DND-41 (cell line): ENCODE data around the gene NTRK1.
A peak's percentile ranks its signal among the peaks of the same experiment; 100 is the strongest.

Experiments
- ATAC-seq: fragments of 200-7000 bp; cut with Tn5 transposase; 3 replicates; pipeline ENCODE4 v1.9.1; 2021; ENCODE audit warnings: low read depth; ENCODE audit not compliant: insufficient read depth
- DNase-seq: peaks from one replicate; pipeline ENCODE4 v3.0.0-alpha.2; 2020
- H2AFZ ChIP-seq: 2 replicates; pipeline ENCODE4 v1.6.0; 2012; ENCODE audit warnings: low read depth, low read length
- H3K27ac ChIP-seq: 2 replicates; pipeline ENCODE4 v1.5.1; 2012; ENCODE audit warnings: low read length, inconsistent platforms
- H3K27me3 ChIP-seq: fragments of 200-600 bp; sonication (generic); 2 replicates; pipeline ENCODE4 v1.6.0; 2012; ENCODE audit warnings: low read length, mild to moderate bottlenecking, inconsistent platforms; ENCODE audit not compliant: insufficient read depth, poor library complexity
- H3K36me3 ChIP-seq: 2 replicates; pipeline ENCODE4 v1.5.1; 2012; ENCODE audit warnings: low read length, inconsistent platforms; ENCODE audit not compliant: insufficient read depth
- H3K4me1 ChIP-seq: 2 replicates; pipeline ENCODE4 v1.5.1; 2012; ENCODE audit warnings: mild to moderate bottlenecking, low read length; ENCODE audit not compliant: insufficient read depth
- H3K4me2 ChIP-seq: 2 replicates; pipeline ENCODE4 v1.6.0; 2012; ENCODE audit warnings: mild to moderate bottlenecking, moderate library complexity, low read length, inconsistent platforms; ENCODE audit not compliant: insufficient read depth
- H3K4me3 ChIP-seq, 2 experiments: fragments of 200-600 bp in 1 of 2; shearing (Covaris generic) in 1 of 2; 2 replicates each; pipeline ENCODE4 v1.5.1; 2012 to 2016; ENCODE audit warnings: inconsistent platforms in 2 of 2, low read length in 2 of 2, mild to moderate bottlenecking in 2 of 2, low read depth in 1 of 2, moderate library complexity in 1 of 2
- H3K79me2 ChIP-seq: 2 replicates; pipeline ENCODE4 v1.6.0; 2012; ENCODE audit warnings: low read length, inconsistent platforms; ENCODE audit not compliant: insufficient read depth
- H3K9ac ChIP-seq: 2 replicates; pipeline ENCODE4 v1.6.0; 2012; ENCODE audit warnings: low read depth, mild to moderate bottlenecking, inconsistent platforms, low read length, moderate library complexity
- H3K9me3 ChIP-seq: 2 replicates; pipeline ENCODE4 v1.5.1; 2012; ENCODE audit warnings: low read length, moderate library complexity, mild to moderate bottlenecking, inconsistent platforms; ENCODE audit not compliant: insufficient read depth, severe bottlenecking
- H4K20me1 ChIP-seq: 2 replicates; pipeline ENCODE4 v1.6.0; 2012; ENCODE audit warnings: low read length; ENCODE audit not compliant: insufficient read depth
- CTCF ChIP-seq: IDR thresholded peaks from 2 replicates; pipeline ENCODE4 v1.5.1; 2012; ENCODE audit warnings: borderline replicate concordance, low read length, moderate library complexity, mild to moderate bottlenecking; ENCODE audit not compliant: poor library complexity, severe bottlenecking; ENCODE audit errors: extremely low read depth
- EZH2 ChIP-seq: IDR thresholded peaks from 3 replicates; pipeline ENCODE4 v1.6.1; 2012; ENCODE audit warnings: borderline replicate concordance, low read depth, mild to moderate bottlenecking, moderate library complexity, low read length, inconsistent platforms; ENCODE audit not compliant: severe bottlenecking

NTRK1 gene

GRCh38 chr1:156892190-156893047, 31.8 kb downstream of the NTRK1 start:
- Histone ChIP-seq H3K27ac (no peak overlapping the region), H3K9me3 (no peaks in the 10 kb centered on the region), H3K4me2 (no peak overlapping the region), H3K9ac (no peak overlapping the region), H3K79me2 (no peaks in the 10 kb centered on the region), H2AFZ (no peak overlapping the region), H3K4me1 (peaks cover 3% of the 10 kb centered on the region; the same call in 1 of the 2 replicates), H3K4me3 (no peak overlapping the region), H4K20me1 (no peaks in the 10 kb centered on the region; the same call in 1 of the 2 replicates), H3K27me3 (no peaks in the 10 kb centered on the region), H3K36me3 (no peaks in the 10 kb centered on the region)
- no peak for TF ChIP-seq EZH2
- TF ChIP-seq CTCF: peak; percentile 63
- peak; percentile 72 for DNase-seq
- ATAC-seq: peak; percentile 90

- Histone ChIP-seq H3K9ac (no peak within 1 kb of the TSS), H3K9me3 (no peaks in the 10 kb centered on the region), H3K79me2 (no peaks in the 10 kb centered on the region), H3K27me3 (no peaks in the 10 kb centered on the region), H3K4me3 (no peak within 1 kb of the TSS), H3K36me3 (no peaks in the 10 kb centered on the region), H3K4me1 (peaks cover 3% of the 10 kb centered on the region; the same call in 1 of the 2 replicates), H3K4me2 (no peak within 1 kb of the TSS), H4K20me1 (no peaks in the 10 kb centered on the region; the same call in 1 of the 2 replicates), H3K27ac (no peak within 1 kb of the TSS), H2AFZ (no peak within 1 kb of the TSS)
- ATAC-seq: no peak
- no peak for TF ChIP-seq EZH2
- TF ChIP-seq CTCF: no peak
- DNase-seq: no peak
Observed at GRCh38 chr1:156893048-156893953, 32.6 kb downstream of the NTRK1 start, which contains the start of gene PEAR1. Gene PEAR1, plus strand, starts transcription at chr1:156893718. Its CDS starts 10,209 bp downstream, at chr1:156903927.

- Histone ChIP-seq H3K27ac (no peak overlapping the region), H3K4me3 (no peak overlapping the region), H4K20me1 (no peaks in the 10 kb centered on the region; the same call in 1 of the 2 replicates), H3K79me2 (no peaks in the 10 kb centered on the region), H3K27me3 (no peaks in the 10 kb centered on the region), H3K4me2 (no peak overlapping the region), H3K36me3 (no peaks in the 10 kb centered on the region), H3K9me3 (no peaks in the 10 kb centered on the region), H2AFZ (no peak overlapping the region), H3K4me1 (peaks cover 3% of the 10 kb centered on the region; the same call in 1 of the 2 replicates), H3K9ac (no peak overlapping the region)
- TF ChIP-seq EZH2: no peak
- TF ChIP-seq CTCF: no peak
- ATAC-seq (no peak), DNase-seq (no peak)
Observed at GRCh38 chr1:156894001-156894400, 33.3 kb downstream of the NTRK1 start.
